HEK293 (cell line): ENCODE measurements around the gene LKAAEAR1.

Experiments
- AEBP2 ChIP-seq: fragments of 450-650 bp; formaldehyde crosslinking; IDR thresholded peaks from 2 replicates; pipeline ENCODE4 v1.5.1; 2016; ENCODE audit warnings: missing biosample characterization, missing genetic modification characterization, borderline replicate concordance
- ATF2 ChIP-seq: fragments of 450-650 bp; formaldehyde crosslinking; IDR thresholded peaks from 2 replicates; pipeline ENCODE4 v1.5.1; 2016; ENCODE audit warnings: missing biosample characterization, missing genetic modification characterization, low read depth
- GLIS1 ChIP-seq: fragments of 450-650 bp; formaldehyde crosslinking; IDR thresholded peaks from 2 replicates; pipeline ENCODE4 v1.5.1; 2016; ENCODE audit warnings: missing biosample characterization, missing genetic modification characterization
- HOXC10 ChIP-seq: sonication (generic); formaldehyde crosslinking; IDR thresholded peaks from 2 replicates; pipeline ENCODE4 v1.8.1; 2023; ENCODE audit warnings: mild to moderate bottlenecking, missing genetic modification reagents
- IKZF3 ChIP-seq: fragments of 450-650 bp; IDR thresholded peaks from 2 replicates; pipeline ENCODE4 v1.5.0; 2018; ENCODE audit warnings: missing biosample characterization, mild to moderate bottlenecking, missing genetic modification characterization, moderate library complexity
- KLF1 ChIP-seq: fragments of 450-650 bp; formaldehyde crosslinking; IDR thresholded peaks from 2 replicates; pipeline ENCODE4 v1.5.1; 2016; ENCODE audit warnings: missing biosample characterization, missing genetic modification characterization
- KLF10 ChIP-seq: fragments of 450-650 bp; IDR thresholded peaks from 2 replicates; pipeline ENCODE4 v1.5.1; 2018; ENCODE audit warnings: missing biosample characterization, mild to moderate bottlenecking, missing genetic modification characterization
- KLF7 ChIP-seq: fragments of 450-650 bp; formaldehyde crosslinking; IDR thresholded peaks from 2 replicates; pipeline ENCODE4 v1.5.1; 2016; ENCODE audit warnings: missing biosample characterization, missing genetic modification characterization, borderline replicate concordance
- KLF9 ChIP-seq: fragments of 450-650 bp; formaldehyde crosslinking; IDR thresholded peaks from 2 replicates; pipeline ENCODE4 v1.5.1; 2016; ENCODE audit warnings: missing biosample characterization, missing genetic modification characterization, low read depth
- SP2 ChIP-seq: fragments of 450-650 bp; formaldehyde crosslinking; IDR thresholded peaks from 2 replicates; pipeline ENCODE4 v1.5.1; 2016; ENCODE audit warnings: missing biosample characterization, missing genetic modification characterization
- WT1 ChIP-seq: fragments of 450-650 bp; formaldehyde crosslinking; IDR thresholded peaks from 2 replicates; pipeline ENCODE4 v1.5.1; 2016; ENCODE audit warnings: missing biosample characterization, missing genetic modification characterization
- YY2 ChIP-seq: fragments of 450-650 bp; formaldehyde crosslinking; IDR thresholded peaks from 2 replicates; pipeline ENCODE4 v1.5.1; 2016; ENCODE audit warnings: missing biosample characterization, missing genetic modification characterization
- ZBTB10 ChIP-seq: fragments of 450-650 bp; formaldehyde crosslinking; IDR thresholded peaks from 2 replicates; pipeline ENCODE4 v1.5.1; 2016; ENCODE audit warnings: missing biosample characterization, missing genetic modification characterization
- ZBTB20 ChIP-seq: fragments of 450-650 bp; formaldehyde crosslinking; IDR thresholded peaks from 2 replicates; pipeline ENCODE4 v1.5.1; 2016; ENCODE audit warnings: missing biosample characterization, missing genetic modification characterization
- ZBTB7A ChIP-seq: fragments of 450-650 bp; formaldehyde crosslinking; IDR thresholded peaks from 2 replicates; pipeline ENCODE4 v1.5.1; 2016; ENCODE audit warnings: low read depth, missing biosample characterization, missing genetic modification characterization
- ZBTB8A ChIP-seq: fragments of 450-650 bp; formaldehyde crosslinking; IDR thresholded peaks from 2 replicates; pipeline ENCODE4 v1.5.1; 2016; ENCODE audit warnings: missing biosample characterization, missing genetic modification characterization
- ZEB2 ChIP-seq: fragments of 450-650 bp; formaldehyde crosslinking; IDR thresholded peaks from 2 replicates; pipeline ENCODE4 v1.5.1; 2016; ENCODE audit warnings: missing biosample characterization, missing genetic modification characterization
- ZFP69B ChIP-seq: fragments of 450-650 bp; formaldehyde crosslinking; IDR thresholded peaks from 2 replicates; pipeline ENCODE4 v1.5.1; 2016; ENCODE audit warnings: missing biosample characterization, missing genetic modification characterization
- ZNF423 ChIP-seq: fragments of 450-650 bp; formaldehyde crosslinking; IDR thresholded peaks from 2 replicates; pipeline ENCODE4 v1.5.1; 2016; ENCODE audit warnings: missing biosample characterization, missing genetic modification characterization
- ZNF510 ChIP-seq: fragments of 450-650 bp; formaldehyde crosslinking; IDR thresholded peaks from 2 replicates; pipeline ENCODE4 v1.5.1; 2018; ENCODE audit warnings: mild to moderate bottlenecking, missing genetic modification characterization, missing biosample characterization; ENCODE audit not compliant: insufficient replicate concordance
- ZNF558 ChIP-seq: fragments of 450-650 bp; formaldehyde crosslinking; IDR thresholded peaks from 2 replicates; pipeline ENCODE4 v1.5.1; 2016; ENCODE audit warnings: missing biosample characterization, missing genetic modification characterization
- ZNF580 ChIP-seq: fragments of 450-650 bp; formaldehyde crosslinking; IDR thresholded peaks from 2 replicates; pipeline ENCODE4 v1.5.1; 2016; ENCODE audit warnings: missing biosample characterization, missing genetic modification characterization
- ZNF76 ChIP-seq: fragments of 450-650 bp; formaldehyde crosslinking; IDR thresholded peaks from 2 replicates; pipeline ENCODE4; 2016; ENCODE audit warnings: low read depth, missing biosample characterization, missing genetic modification characterization, borderline replicate concordance
- ZNF843 ChIP-seq: fragments of 450-650 bp; formaldehyde crosslinking; IDR thresholded peaks from 2 replicates; pipeline ENCODE4 v1.5.1; 2016; ENCODE audit warnings: missing biosample characterization, missing genetic modification characterization
- TF ChIP-seq, protein P1 (sequence below): fragments of 450-650 bp; IDR thresholded peaks from 2 replicates; pipeline ENCODE4 v1.5.1; 2018; ENCODE audit warnings: missing biosample characterization, mild to moderate bottlenecking, missing genetic modification characterization
- TF ChIP-seq, protein P2 (sequence below): fragments of 450-650 bp; formaldehyde crosslinking; IDR thresholded peaks from 2 replicates; pipeline ENCODE4 v1.5.1; 2016; ENCODE audit warnings: missing biosample characterization, missing genetic modification characterization
- TF ChIP-seq, protein P3 (sequence below): fragments of 450-650 bp; formaldehyde crosslinking; IDR thresholded peaks from 2 replicates; pipeline ENCODE4 v1.5.1; 2016; ENCODE audit warnings: missing biosample characterization, missing genetic modification characterization

Gene LKAAEAR1

DNA sequence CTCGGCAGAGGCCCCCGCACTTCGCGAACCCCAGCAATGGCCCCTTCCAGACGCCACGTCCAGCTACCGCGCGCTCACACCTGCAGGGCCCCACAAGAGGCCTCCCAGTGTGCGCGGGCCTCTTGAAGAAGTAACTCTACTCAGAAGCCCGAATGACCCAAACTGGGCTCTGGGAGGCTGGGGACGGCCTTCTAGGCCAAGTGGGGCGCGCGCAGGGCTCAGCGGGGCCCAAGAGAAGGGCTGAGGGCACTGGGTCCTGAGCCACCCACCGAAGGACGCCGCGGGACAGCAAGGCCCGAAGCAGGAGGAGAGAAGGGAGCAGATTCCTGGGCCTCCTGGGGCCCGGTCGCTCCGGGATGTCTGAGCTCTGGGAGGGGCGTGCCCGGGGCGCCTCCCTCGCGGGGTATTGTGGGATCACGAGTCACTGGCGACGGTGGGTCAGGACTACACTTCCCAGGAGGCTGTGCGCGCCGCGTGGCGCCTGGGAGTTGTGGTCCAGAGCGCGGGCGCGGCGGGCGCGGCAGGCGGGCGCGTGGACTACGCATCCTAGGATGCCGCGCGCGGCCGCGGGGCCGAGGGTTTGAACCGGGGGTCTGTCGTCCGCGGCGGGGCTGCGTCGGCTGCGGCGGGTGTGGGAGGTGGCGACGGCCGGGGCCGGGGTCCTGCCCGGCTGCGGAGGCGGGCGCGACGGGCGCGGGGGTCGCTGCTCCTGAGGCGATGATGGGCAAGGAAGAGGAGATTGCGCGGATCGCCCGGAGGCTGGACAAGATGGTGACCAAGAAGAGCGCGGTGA, 21.4 kb downstream of the LKAAEAR1 start, which contains the start of gene TCEA2 (continued):
- TF ChIP-seq AEBP2 (tag by site-specific recombination) (no peak), ZNF843 (tag by site-specific recombination) (0 out of 2 replicates have a peak, but pooled peaks have one; percentile 10), KLF1 (tag by site-specific recombination) (peak; percentile 82), ZEB2 (tag by site-specific recombination) (peak; percentile 45), HOXC10 (0 out of 2 replicates have a peak, but pooled peaks have one; percentile 3), KLF10 (peak; percentile 68; the same call in 1 of the 2 replicates), SP2 (tag by site-specific recombination) (peak; percentile 26; the same call in 1 of the 2 replicates), GLIS1 (tag by site-specific recombination) (peak; percentile 97), KLF7 (peak; percentile 76; the same call in 1 of the 2 replicates), ATF2 (no peak), ZNF76 (tag by site-specific recombination) (peak; percentile 99), KLF9 (tag by site-specific recombination) (peak; percentile 97), ZBTB8A (tag by site-specific recombination) (peak; percentile 94), ZBTB7A (tag by site-specific recombination) (peak; percentile 69; the same call in 1 of the 2 replicates), ZNF510 (tag by site-specific recombination) (no peak), ZNF423 (tag by site-specific recombination) (peak; percentile 96), WT1 (tag by site-specific recombination) (peak; percentile 30; the same call in 1 of the 2 replicates), ZBTB10 (tag by site-specific recombination) (peak; percentile 68), YY2 (tag by site-specific recombination) (peak; percentile 41; the same call in 1 of the 2 replicates), IKZF3 (peak; percentile 80; the same call in 1 of the 2 replicates), ZBTB20 (tag by site-specific recombination) (peak; percentile 100), ZFP69B (tag by site-specific recombination) (peak; percentile 87), ZNF558 (tag by site-specific recombination) (no peak), ZNF580 (tag by site-specific recombination) (peak; percentile 61)
- TF ChIP-seq, protein P1, sequence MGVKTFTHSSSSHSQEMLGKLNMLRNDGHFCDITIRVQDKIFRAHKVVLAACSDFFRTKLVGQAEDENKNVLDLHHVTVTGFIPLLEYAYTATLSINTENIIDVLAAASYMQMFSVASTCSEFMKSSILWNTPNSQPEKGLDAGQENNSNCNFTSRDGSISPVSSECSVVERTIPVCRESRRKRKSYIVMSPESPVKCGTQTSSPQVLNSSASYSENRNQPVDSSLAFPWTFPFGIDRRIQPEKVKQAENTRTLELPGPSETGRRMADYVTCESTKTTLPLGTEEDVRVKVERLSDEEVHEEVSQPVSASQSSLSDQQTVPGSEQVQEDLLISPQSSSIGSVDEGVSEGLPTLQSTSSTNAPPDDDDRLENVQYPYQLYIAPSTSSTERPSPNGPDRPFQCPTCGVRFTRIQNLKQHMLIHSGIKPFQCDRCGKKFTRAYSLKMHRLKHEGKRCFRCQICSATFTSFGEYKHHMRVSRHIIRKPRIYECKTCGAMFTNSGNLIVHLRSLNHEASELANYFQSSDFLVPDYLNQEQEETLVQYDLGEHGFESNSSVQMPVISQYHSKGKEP (tag by site-specific recombination): 0 out of 2 replicates have a peak, but pooled peaks have one; percentile 8
- TF ChIP-seq, protein P2, sequence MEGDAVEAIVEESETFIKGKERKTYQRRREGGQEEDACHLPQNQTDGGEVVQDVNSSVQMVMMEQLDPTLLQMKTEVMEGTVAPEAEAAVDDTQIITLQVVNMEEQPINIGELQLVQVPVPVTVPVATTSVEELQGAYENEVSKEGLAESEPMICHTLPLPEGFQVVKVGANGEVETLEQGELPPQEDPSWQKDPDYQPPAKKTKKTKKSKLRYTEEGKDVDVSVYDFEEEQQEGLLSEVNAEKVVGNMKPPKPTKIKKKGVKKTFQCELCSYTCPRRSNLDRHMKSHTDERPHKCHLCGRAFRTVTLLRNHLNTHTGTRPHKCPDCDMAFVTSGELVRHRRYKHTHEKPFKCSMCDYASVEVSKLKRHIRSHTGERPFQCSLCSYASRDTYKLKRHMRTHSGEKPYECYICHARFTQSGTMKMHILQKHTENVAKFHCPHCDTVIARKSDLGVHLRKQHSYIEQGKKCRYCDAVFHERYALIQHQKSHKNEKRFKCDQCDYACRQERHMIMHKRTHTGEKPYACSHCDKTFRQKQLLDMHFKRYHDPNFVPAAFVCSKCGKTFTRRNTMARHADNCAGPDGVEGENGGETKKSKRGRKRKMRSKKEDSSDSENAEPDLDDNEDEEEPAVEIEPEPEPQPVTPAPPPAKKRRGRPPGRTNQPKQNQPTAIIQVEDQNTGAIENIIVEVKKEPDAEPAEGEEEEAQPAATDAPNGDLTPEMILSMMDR (tag by site-specific recombination): no peak
- TF ChIP-seq, protein P3, sequence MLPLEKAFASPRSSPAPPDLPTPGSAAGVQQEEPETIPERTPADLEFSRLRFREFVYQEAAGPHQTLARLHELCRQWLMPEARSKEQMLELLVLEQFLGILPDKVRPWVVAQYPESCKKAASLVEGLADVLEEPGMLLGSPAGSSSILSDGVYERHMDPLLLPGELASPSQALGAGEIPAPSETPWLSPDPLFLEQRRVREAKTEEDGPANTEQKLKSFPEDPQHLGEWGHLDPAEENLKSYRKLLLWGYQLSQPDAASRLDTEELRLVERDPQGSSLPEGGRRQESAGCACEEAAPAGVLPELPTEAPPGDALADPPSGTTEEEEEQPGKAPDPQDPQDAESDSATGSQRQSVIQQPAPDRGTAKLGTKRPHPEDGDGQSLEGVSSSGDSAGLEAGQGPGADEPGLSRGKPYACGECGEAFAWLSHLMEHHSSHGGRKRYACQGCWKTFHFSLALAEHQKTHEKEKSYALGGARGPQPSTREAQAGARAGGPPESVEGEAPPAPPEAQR (tag by site-specific recombination): 0 out of 2 replicates have a peak, but pooled peaks have one; percentile 56
